Measurements from ENCODE around the gene SRP9. TPM values are rescaled to one million over a fixed set of nuclear protein-coding genes. Genes with fewer than 3 reads are reported as not detected.
"Not testable (repeated sequence)": the region's sequence is repeated elsewhere in the genome, so short reads cannot be mapped to it uniquely, and the experiment has no call there.

The SRP9 gene
- total RNA-seq, 4 donors from 2014 or later: 115 to 229 (median 175) TPM

GRCh38 chr1:225776294-225776693, 1.3 kb upstream of the SRP9 start:
- H3K36me3 ChIP-seq: no peaks in the 10 kb centered on the region
- TF ChIP-seq POLR2A (IDR thresholded peaks at IDR 0.05) (no peak), CTCF (IDR thresholded peaks at IDR 0.05) (no peak)
- no peak overlapping the region for H3K4me3 ChIP-seq
- WGBS, 2 donors: 86 to 93% methylated on average over 4 of the region's 4 CpGs
- no peaks in the 10 kb centered on the region for H3K27me3 ChIP-seq
- DNase-seq: no peak
- no peak overlapping the region for H3K27ac ChIP-seq
- no peaks in the 10 kb centered on the region for H3K9me3 ChIP-seq
- intact Hi-C loops (cut with DNase I): loop anchor here (10.0 kb wide), 3 partner anchors 69 to 199 kb away; partner anchors contain the start of gene ENAH
- peaks cover 18 to 65% (median 42%) of the 10 kb centered on the region in 3 donors for H3K4me1 ChIP-seq

DNA sequence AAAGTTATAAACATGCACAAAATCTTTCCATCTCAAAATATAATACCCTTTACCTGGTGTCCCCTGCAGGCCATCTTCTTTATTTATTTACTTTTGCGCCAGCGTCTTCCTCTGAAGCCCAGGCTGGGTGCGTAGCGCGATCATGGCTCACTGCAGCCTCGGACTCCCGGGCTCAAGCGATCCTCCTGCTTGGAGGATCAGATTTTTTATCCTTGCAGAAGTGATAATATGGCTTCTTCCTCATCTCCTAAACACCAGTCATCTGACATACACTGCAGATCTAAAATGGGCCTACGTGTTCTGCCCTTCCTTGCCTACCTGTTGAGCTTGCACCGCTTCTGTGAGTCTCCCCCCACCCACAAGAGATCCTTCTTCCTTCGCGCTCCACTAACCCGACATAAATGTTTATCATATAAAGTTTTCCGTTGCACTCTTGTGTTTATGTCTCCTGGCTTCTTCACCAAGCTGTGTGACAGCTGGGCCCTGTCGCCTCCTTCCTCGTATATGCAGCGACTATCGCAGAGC, 506 bp upstream of the SRP9 start:
- DNase-seq: no peak
- intact Hi-C loops (cut with DNase I): loop anchor here (10.0 kb wide), 3 partner anchors 68 to 198 kb away; partner anchors contain the start of gene ENAH
- Histone ChIP-seq H3K4me1 (peaks cover 18 to 65% (median 41%) of the 10 kb centered on the region in 3 donors), H3K27me3 (no peaks in the 10 kb centered on the region), H3K9me3 (no peaks in the 10 kb centered on the region), H3K27ac (peak overlapping the region; percentile 92 to 97 (median 96)), H3K36me3 (no peaks in the 10 kb centered on the region), H3K4me3 (peak overlapping the region; percentile 61 to 82 (median 70))
- no peak for TF ChIP-seq POLR2A (IDR thresholded peaks at IDR 0.05)
- no peak for TF ChIP-seq CTCF (IDR thresholded peaks at IDR 0.05)
- 12 to 13% methylated on average over 18 of the region's 18 CpGs for WGBS, 2 donors

- peak overlapping the region; percentile 92 to 97 (median 96) for H3K27ac ChIP-seq
- H3K27me3 ChIP-seq: no peaks in the 10 kb centered on the region
- peaks cover 0 to 3% (median under 1%) of the 10 kb centered on the region in 3 donors for H3K36me3 ChIP-seq
- 0% methylated on average over 3 of the region's 3 CpGs for WGBS, 2 donors
- H3K4me3 ChIP-seq: peak overlapping the region; percentile 61 to 82 (median 70)
- no peaks in the 10 kb centered on the region for H3K9me3 ChIP-seq
- H3K4me1 ChIP-seq: peaks cover 10 to 65% (median 40%) of the 10 kb centered on the region in 3 donors
- TF ChIP-seq CTCF (IDR thresholded peaks at IDR 0.05) (no peak), POLR2A (IDR thresholded peaks at IDR 0.05) (no peak)
- DNase-seq: no peak
- intact Hi-C loops (cut with DNase I): loop anchor here (10.0 kb wide), 3 partner anchors 66 to 196 kb away; partner anchors contain the start of gene ENAH
Measured at GRCh38 chr1:225778337-225778669, 677 bp downstream of the SRP9 start.

- 35 to 40% methylated on average over 13 of the region's 13 CpGs for WGBS, 2 donors
- Histone ChIP-seq H3K36me3 (peaks cover 0 to 10% (median 4%) of the 10 kb centered on the region in 3 donors), H3K4me1 (peaks cover 10 to 70% (median 44%) of the 10 kb centered on the region in 3 donors), H3K27ac (peak overlapping the region in 2 of 4 donors; percentile 92 to 96), H3K4me3 (peak overlapping the region; percentile 61 to 82 (median 70))
- DNase-seq, H3K9me3 ChIP-seq, H3K27me3 ChIP-seq: not testable (repeated sequence)
- intact Hi-C loops (cut with DNase I): loop anchor here (10.0 kb wide), 3 partner anchors 66 to 196 kb away; partner anchors contain the start of gene ENAH
Measured at GRCh38 chr1:225779165-225779564, 1.5 kb downstream of the SRP9 start.

- H3K4me3 ChIP-seq: peak overlapping the region in 1 of 4 donors; percentile 82
- 73 to 83% methylated on average over 5 of the region's 5 CpGs for WGBS, 2 donors
- no peaks in the 10 kb centered on the region for H3K9me3 ChIP-seq
- peak overlapping the region in 2 of 4 donors; percentile 9 to 92 for H3K27ac ChIP-seq
- H3K36me3 ChIP-seq: peaks cover 0 to 20% (median 13%) of the 10 kb centered on the region in 3 donors
- DNase-seq: no peak
- intact Hi-C loops (cut with DNase I): no loop called here
- H3K4me1 ChIP-seq: peaks cover 10 to 70% (median 44%) of the 10 kb centered on the region in 3 donors
- no peaks in the 10 kb centered on the region for H3K27me3 ChIP-seq
- TF ChIP-seq CTCF (IDR thresholded peaks at IDR 0.05) (no peak), POLR2A (IDR thresholded peaks at IDR 0.05) (no peak)
Measured at GRCh38 chr1:225780134-225780533, 2.5 kb downstream of the SRP9 start.
